PC-9 (cell line): ENCODE data around the gene MRFAP1. TPM values are rescaled to one million over a fixed set of nuclear protein-coding genes. Genes with fewer than 3 reads are reported as not detected.
A peak's percentile ranks its signal among the peaks of the same experiment; 100 is the strongest.
"Not testable (repeated sequence)": the region's sequence is repeated elsewhere in the genome, so short reads cannot be mapped to it uniquely, and the experiment has no call there.

Experiments used
- BruUV-seq: library from RNA; stranded (reverse); fragments of 400-500 nt; replicated peaks from 2 replicates; lab custom pipeline; 2021; lab: Mats Ljungman, UMichigan
- CTCF ChIA-PET: fragments of 300-600 bp; sonication (Branson Sonifier 250); formaldehyde crosslinking; loops from one replicate; lab custom pipeline; 2022; ENCODE audit warnings: antibody characterized with exemption; lab: Charles Lee
- POLR2A ChIA-PET: fragments of 300-600 bp; sonication (Branson Sonifier 250); formaldehyde crosslinking; loops from one replicate; lab custom pipeline; 2022; ENCODE audit warnings: antibody characterized with exemption; ENCODE audit not compliant: unreplicated experiment; lab: Charles Lee
- DNase-seq, 2 experiments: peaks; one replicate each; pipeline versions ENCODE4 v3.0.0 to v3.0.0-alpha.2; 2015 to 2022; ENCODE audit warnings: mixed read lengths in 1 of 2
- H2AFZ ChIP-seq: fragments of 200-600 bp; sonication (generic); 2 replicates; pipeline ENCODE4 v1.8.1; 2017; ENCODE audit warnings: antibody characterized with exemption
- H3F3A ChIP-seq: fragments of 200-600 bp; sonication (generic); 2 replicates; pipeline ENCODE4 v1.8.1; 2017; ENCODE audit warnings: antibody characterized with exemption, mild to moderate bottlenecking, low read depth; ENCODE audit not compliant: insufficient read depth
- H3K27ac ChIP-seq: fragments of 200-600 bp; sonication (generic); 2 replicates; pipeline ENCODE4 v1.6.1; 2016; ENCODE audit warnings: mixed run types
- H3K27me3 ChIP-seq: fragments of 200-600 bp; sonication (generic); 2 replicates; pipeline ENCODE4 v1.6.1; 2016; ENCODE audit warnings: low read depth, mixed run types; ENCODE audit not compliant: insufficient read depth
- H3K36me3 ChIP-seq: fragments of 200-600 bp; sonication (generic); 2 replicates; pipeline ENCODE4 v1.6.1; 2016; ENCODE audit warnings: low read depth, mixed run types
- H3K4me1 ChIP-seq: fragments of 200-600 bp; sonication (generic); replicated peaks from 2 replicates; pipeline ENCODE4 v1.6.1; 2016; ENCODE audit warnings: mixed run types; ENCODE audit not compliant: insufficient read depth
- H3K4me2 ChIP-seq: fragments of 200-600 bp; sonication (generic); 2 replicates; pipeline ENCODE4 v1.6.1; 2017; ENCODE audit warnings: mixed run types
- H3K4me3 ChIP-seq: fragments of 200-600 bp; sonication (generic); 2 replicates; pipeline ENCODE4 v1.6.1; 2016; ENCODE audit warnings: mixed run types
- H3K79me2 ChIP-seq: fragments of 200-600 bp; sonication (generic); 2 replicates; pipeline ENCODE4 v1.6.1; 2017; ENCODE audit warnings: low read depth, mixed run types
- H3K9me2 ChIP-seq: fragments of 200-600 bp; sonication (generic); 2 replicates; pipeline ENCODE4 v1.8.1; 2017; ENCODE audit warnings: mild to moderate bottlenecking; ENCODE audit not compliant: insufficient read depth
- H3K9me3 ChIP-seq: fragments of 200-600 bp; sonication (generic); 2 replicates; pipeline ENCODE4 v1.8.1; 2016; ENCODE audit warnings: low read depth; ENCODE audit not compliant: insufficient read depth
- H4K20me1 ChIP-seq: fragments of 200-600 bp; sonication (generic); 2 replicates; pipeline ENCODE4 v1.8.1; 2017; ENCODE audit not compliant: insufficient read depth
- EZH2 ChIP-seq: fragments of 200-600 bp; sonication (generic); IDR thresholded peaks from 2 replicates; pipeline ENCODE4 v1.8.0; 2017; ENCODE audit warnings: antibody characterized with exemption, low read depth
- intact Hi-C: fragments of 100-400 bp; cut with micrococcal nuclease; formaldehyde crosslinking; loops from one replicate; pipeline ENCODE4 v1.10.0; 2022; ENCODE audit not compliant: unreplicated experiment
- total RNA-seq: library from RNA; stranded (reverse); gene quantifications from 2 replicates; pipeline ENCODE4 v1.2.3, GENCODE V29; 2021
- TF ChIP-seq, protein P1 (sequence below): fragments of 200-600 bp; sonication (generic); conservative IDR thresholded peaks from 2 replicates; pipeline ENCODE4 v1.6.1; 2017; ENCODE audit warnings: mixed run types, antibody characterized with exemption, mild to moderate bottlenecking, moderate library complexity

Gene MRFAP1
- total RNA-seq, 1 experiment from 2014 or later: 278 TPM

DNA sequence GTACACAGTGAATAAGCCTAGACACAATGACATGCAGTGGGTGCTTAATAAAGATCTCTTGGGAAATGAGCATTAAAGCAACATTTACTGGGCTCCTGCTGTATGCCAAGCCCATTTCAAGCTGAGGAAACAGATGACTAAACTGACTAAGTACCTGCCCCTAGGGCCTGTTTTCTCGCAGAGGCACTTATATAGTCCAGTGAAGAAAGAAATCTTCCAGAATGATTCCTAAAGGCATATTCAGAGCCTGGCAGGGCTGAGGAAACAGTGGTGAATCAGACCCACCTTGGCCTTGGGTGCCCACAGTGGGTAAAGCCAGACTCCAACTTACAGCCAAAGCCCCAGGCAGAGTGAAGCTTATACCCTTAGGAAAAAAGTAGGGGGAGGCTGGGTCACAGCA lies 31.2 kb downstream of the MRFAP1 start:
- ChIA-PET CTCF (interaction anchor here (0.5 kb wide), 1 partner anchor 228 kb away, joined by 8 read pairs; no protein-coding TSS in a partner anchor), POLR2A (no interaction called here)
- Histone ChIP-seq H3K9me2 (no peaks in the 10 kb centered on the region), H3K79me2 (peaks cover 25% of the 10 kb centered on the region), H2AFZ (no peak overlapping the region), H3K36me3 (peaks cover 11% of the 10 kb centered on the region; the same call in 1 of the 2 replicates), H3K27ac (no peak overlapping the region), H3K4me2 (no peak overlapping the region), H4K20me1 (peaks cover 16% of the 10 kb centered on the region), H3F3A (peaks cover 32% of the 10 kb centered on the region), H3K9me3 (no peaks in the 10 kb centered on the region), H3K4me3 (no peak overlapping the region), H3K4me1 (peaks cover 30% of the 10 kb centered on the region), H3K27me3 (no peaks in the 10 kb centered on the region)
- intact Hi-C loops: loop anchor here (5.0 kb wide), 1 partner anchor 124 kb away; no protein-coding TSS in a partner anchor
- no peak for DNase-seq
- no TSS peak for BruUV-seq
- no peak for TF ChIP-seq EZH2
- TF ChIP-seq, protein P1, sequence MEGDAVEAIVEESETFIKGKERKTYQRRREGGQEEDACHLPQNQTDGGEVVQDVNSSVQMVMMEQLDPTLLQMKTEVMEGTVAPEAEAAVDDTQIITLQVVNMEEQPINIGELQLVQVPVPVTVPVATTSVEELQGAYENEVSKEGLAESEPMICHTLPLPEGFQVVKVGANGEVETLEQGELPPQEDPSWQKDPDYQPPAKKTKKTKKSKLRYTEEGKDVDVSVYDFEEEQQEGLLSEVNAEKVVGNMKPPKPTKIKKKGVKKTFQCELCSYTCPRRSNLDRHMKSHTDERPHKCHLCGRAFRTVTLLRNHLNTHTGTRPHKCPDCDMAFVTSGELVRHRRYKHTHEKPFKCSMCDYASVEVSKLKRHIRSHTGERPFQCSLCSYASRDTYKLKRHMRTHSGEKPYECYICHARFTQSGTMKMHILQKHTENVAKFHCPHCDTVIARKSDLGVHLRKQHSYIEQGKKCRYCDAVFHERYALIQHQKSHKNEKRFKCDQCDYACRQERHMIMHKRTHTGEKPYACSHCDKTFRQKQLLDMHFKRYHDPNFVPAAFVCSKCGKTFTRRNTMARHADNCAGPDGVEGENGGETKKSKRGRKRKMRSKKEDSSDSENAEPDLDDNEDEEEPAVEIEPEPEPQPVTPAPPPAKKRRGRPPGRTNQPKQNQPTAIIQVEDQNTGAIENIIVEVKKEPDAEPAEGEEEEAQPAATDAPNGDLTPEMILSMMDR: no peak

DNA sequence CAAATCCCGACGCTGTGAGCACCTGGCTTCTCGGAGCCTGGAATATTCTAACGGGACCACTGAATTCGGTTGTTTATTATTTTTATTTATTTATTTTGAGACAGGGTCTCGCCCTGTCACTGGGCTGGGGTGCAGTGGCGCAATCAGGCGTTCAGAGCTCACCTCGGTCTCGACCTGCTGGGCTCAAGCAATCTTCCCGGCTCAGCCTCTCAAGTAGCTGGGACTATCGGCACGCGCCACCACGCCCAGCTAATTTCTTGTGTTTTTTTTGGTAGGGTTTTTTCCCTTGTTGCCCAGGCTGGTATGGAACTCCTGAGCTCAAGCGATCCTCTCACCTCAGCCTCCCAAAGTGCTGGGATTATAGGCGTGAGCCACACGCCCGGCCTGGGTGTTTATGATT lies 31.6 kb downstream of the MRFAP1 start:
- Histone ChIP-seq H3K79me2 (peaks cover 29% of the 10 kb centered on the region), H2AFZ (no peak overlapping the region), H3K9me3 (no peaks in the 10 kb centered on the region), H4K20me1 (peaks cover 21% of the 10 kb centered on the region), H3K4me2 (no peak overlapping the region), H3K9me2 (no peaks in the 10 kb centered on the region), H3K4me1 (peaks cover 33% of the 10 kb centered on the region), H3K27ac (no peak overlapping the region), H3F3A (peaks cover 32% of the 10 kb centered on the region), H3K4me3 (no peak overlapping the region), H3K27me3 (no peaks in the 10 kb centered on the region), H3K36me3 (peaks cover 11% of the 10 kb centered on the region; the same call in 1 of the 2 replicates)
- intact Hi-C loops: loop anchor here (5.0 kb wide), 1 partner anchor 125 kb away; no protein-coding TSS in a partner anchor
- CTCF ChIA-PET: no interaction called here
- POLR2A ChIA-PET: no interaction called here
- TF ChIP-seq, protein P1: no peak
- no peak for TF ChIP-seq EZH2
- no peak for DNase-seq
- no TSS peak for BruUV-seq

DNA sequence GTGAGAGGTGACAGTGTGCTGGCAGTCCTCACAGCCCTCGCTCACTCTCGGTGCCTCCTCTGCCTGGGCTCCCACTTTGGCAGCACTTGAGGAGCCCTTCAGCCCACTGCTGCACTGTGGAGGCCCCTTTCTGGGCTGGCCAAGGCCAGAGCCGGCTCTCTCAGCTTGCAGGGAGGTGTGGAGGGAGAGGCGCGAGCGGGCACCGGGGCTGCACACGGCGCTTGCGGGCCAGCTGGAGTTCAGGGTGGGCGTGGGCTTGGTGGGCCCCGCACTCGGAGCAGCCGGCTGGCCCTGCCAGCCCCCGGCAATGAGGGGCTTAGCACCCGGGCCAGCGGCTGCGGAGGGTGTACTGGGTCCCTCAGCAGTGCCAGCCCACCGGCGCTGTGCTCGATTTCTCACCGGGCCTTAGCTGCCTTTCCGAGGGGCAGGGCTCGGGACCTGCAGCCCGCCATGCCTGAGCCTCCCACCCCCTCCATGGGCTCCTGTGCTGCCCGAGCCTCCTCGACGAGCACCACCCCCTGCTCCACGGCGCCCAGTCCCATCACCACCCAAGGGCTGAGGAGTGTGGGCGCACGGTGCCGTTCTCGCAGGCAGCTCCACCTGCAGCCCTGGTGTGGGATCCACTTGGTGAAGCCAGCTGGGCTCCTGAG lies 32.2 kb downstream of the MRFAP1 start:
- Histone ChIP-seq H4K20me1 (peaks cover 23% of the 10 kb centered on the region), H3K36me3 (peaks cover 11% of the 10 kb centered on the region; the same call in 1 of the 2 replicates), H3K4me1 (peaks cover 33% of the 10 kb centered on the region), H3K79me2 (peaks cover 32% of the 10 kb centered on the region), H3F3A (peaks cover 27% of the 10 kb centered on the region), H3K4me2 (peak overlapping the region; percentile 97; the same call in 1 of the 2 replicates)
- intact Hi-C loops: loop anchor here (5.0 kb wide), 1 partner anchor 125 kb away; no protein-coding TSS in a partner anchor
- CTCF ChIA-PET: interaction anchor here (0.6 kb wide), 3 partner anchors 17 to 411 kb away, joined by 4 to 5 read pairs (median 4); no protein-coding TSS in a partner anchor
- not testable (repeated sequence) for H3K9me3 ChIP-seq, H2AFZ ChIP-seq, BruUV-seq, H3K27ac ChIP-seq, H3K27me3 ChIP-seq, H3K9me2 ChIP-seq, DNase-seq, H3K4me3 ChIP-seq
- POLR2A ChIA-PET: interaction anchor here (0.6 to 1.7 kb wide), 7 partner anchors 20 to 1199 kb away, joined by 3 to 28 read pairs (median 8); partner anchors contain the start of gene MRFAP1L1

DNA sequence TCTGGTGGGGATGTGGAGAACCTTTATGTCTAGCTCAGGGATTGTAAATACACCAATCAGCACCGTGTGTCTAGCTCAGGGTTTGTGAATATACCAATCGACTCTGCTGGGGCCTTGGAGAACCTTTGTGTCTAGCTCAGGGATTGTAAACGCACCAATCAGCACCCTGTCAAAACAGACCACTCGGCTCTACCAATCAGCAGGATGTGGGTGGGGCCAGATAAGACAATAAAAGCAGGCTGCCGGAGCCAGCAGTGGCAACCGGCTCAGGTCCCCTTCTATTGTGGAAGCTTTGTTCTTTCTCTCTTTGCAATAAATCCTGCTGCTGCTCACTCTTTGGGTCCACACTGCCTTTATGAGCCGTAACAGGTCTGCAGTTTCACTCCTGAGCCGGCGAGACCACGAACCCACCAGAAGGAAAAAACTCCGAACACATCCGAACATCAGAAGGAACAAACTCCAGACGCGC lies 32.7 kb downstream of the MRFAP1 start:
- CTCF ChIA-PET: interaction anchor here (0.6 kb wide), 3 partner anchors 16 to 411 kb away, joined by 4 to 5 read pairs (median 4); no protein-coding TSS in a partner anchor
- intact Hi-C loops: loop anchor here (5.0 kb wide), 1 partner anchor 126 kb away; no protein-coding TSS in a partner anchor

More for the DNA sequence above, 32.7 kb downstream of the MRFAP1 start:
- Histone ChIP-seq H3K36me3 (peaks cover 11% of the 10 kb centered on the region; the same call in 1 of the 2 replicates), H3K4me3 (peak overlapping the region; percentile 62), H3F3A (peaks cover 21% of the 10 kb centered on the region), H2AFZ (peak overlapping the region; percentile 85), H3K4me2 (peak overlapping the region; percentile 97), H3K27ac (peak overlapping the region; percentile 76), H4K20me1 (peaks cover 23% of the 10 kb centered on the region), H3K79me2 (peaks cover 32% of the 10 kb centered on the region), H3K4me1 (peaks cover 30% of the 10 kb centered on the region)
- H3K27me3 ChIP-seq, H3K9me3 ChIP-seq, H3K9me2 ChIP-seq: not testable (repeated sequence)
- BruUV-seq: TSS peak; percentile 97
- POLR2A ChIA-PET: interaction anchor here (0.6 to 1.7 kb wide), 9 partner anchors 16 to 1199 kb away, joined by 3 to 28 read pairs (median 8); partner anchors contain the start of gene MRFAP1L1
- DNase-seq: peak; percentile 60 to 61
